CD4-positive, alpha-beta T cell treated with Interleukin-1 beta for 1 hour (primary cell): ENCODE data around the gene GOLGA2.
A peak's percentile ranks its signal among the peaks of the same experiment; 100 is the strongest.
"Not testable (repeated sequence)": the region's sequence is repeated elsewhere in the genome, so short reads cannot be mapped to it uniquely, and the experiment has no call there.

ENCODE experiments used
- DNase-seq, 2 donors: peaks; one replicate each; pipeline ENCODE4 v3.0.0-alpha.2; 2020 to 2022

The GOLGA2 gene

GRCh38 chr9:128232528-128233428 is 43.0 kb downstream of the GOLGA2 start:
- DNase-seq = no peak

GRCh38 chr9:128231638-128232527 is 43.9 kb downstream of the GOLGA2 start:
- no peak for DNase-seq

GRCh38 chr9:128230897-128231296 is 44.9 kb downstream of the GOLGA2 start:
- not testable (repeated sequence) for DNase-seq

- DNase-seq = peak in 1 of 2 donors; percentile 14
These were observed 49.4 kb downstream of the GOLGA2 start for GRCh38 chr9:128226412-128226801.

GRCh38 chr9:128225770-128226411 is 49.9 kb downstream of the GOLGA2 start:
- DNase-seq = no peak

GRCh38 chr9:128224877-128225276 is 50.9 kb downstream of the GOLGA2 start:
- DNase-seq = no peak

- no peak for DNase-seq
These were observed 52.7 kb downstream of the GOLGA2 start for GRCh38 chr9:128222880-128223670.

GRCh38 chr9:128222026-128222425 is 53.8 kb downstream of the GOLGA2 start:
- DNase-seq = no peak

GRCh38 chr9:128219831-128220230 is 56.0 kb downstream of the GOLGA2 start:
- DNase-seq = no peak

- DNase-seq = peak; percentile 96 to 97
These were observed 57.1 kb downstream of the GOLGA2 start for GRCh38 chr9:128218518-128219389.

- DNase-seq = no peak
These were observed 57.7 kb downstream of the GOLGA2 start for GRCh38 chr9:128218172-128218517.

- DNase-seq = no peak
These were observed 58.8 kb downstream of the GOLGA2 start for GRCh38 chr9:128216781-128217553.

- DNase-seq = no peak
These were observed 60.1 kb downstream of the GOLGA2 start for GRCh38 chr9:128215491-128216409.

- no peak for DNase-seq
These were observed 61.0 kb downstream of the GOLGA2 start for GRCh38 chr9:128214571-128215490.

- no peak for DNase-seq
These were observed 61.9 kb downstream of the GOLGA2 start for GRCh38 chr9:128213746-128214497.

- no peak for DNase-seq
These were observed 63.9 kb downstream of the GOLGA2 start for GRCh38 chr9:128211981-128212281.

GRCh38 chr9:128211186-128211980 is 64.4 kb downstream of the GOLGA2 start:
- DNase-seq = no peak
